HepG2 (cell line): Measurements from ENCODE around the gene TDG. TPM values are rescaled to one million over a fixed set of nuclear protein-coding genes. Genes with fewer than 3 reads are reported as not detected.
A peak's percentile ranks its signal among the peaks of the same experiment; 100 is the strongest.

Experiments used
- DNMT1 ChIP-seq: sonication (generic); formaldehyde crosslinking; IDR thresholded peaks from 2 replicates; pipeline ENCODE4 v1.5.1; 2020; ENCODE audit warnings: mild to moderate bottlenecking, missing genetic modification reagents
- ESRRA ChIP-seq: sonication (generic); formaldehyde crosslinking; IDR thresholded peaks from 2 replicates; pipeline ENCODE4 v1.5.1; 2020; ENCODE audit warnings: mild to moderate bottlenecking, low read depth, missing genetic modification reagents
- JUNB ChIP-seq: sonication (generic); formaldehyde crosslinking; IDR thresholded peaks from 2 replicates; pipeline ENCODE4 v1.8.0; 2022; ENCODE audit warnings: missing genetic modification reagents, mild to moderate bottlenecking, borderline replicate concordance
- KLF16 ChIP-seq, 2 experiments: sonication (generic) in 1 of 2; formaldehyde crosslinking in 1 of 2; IDR thresholded peaks; 2 replicates each; pipeline versions ENCODE4 v1.6.1 to v1.8.0; 2016 to 2023; ENCODE audit warnings: missing genetic modification reagents in 2 of 2, missing compliant biosample characterization in 1 of 2
- NFYC ChIP-seq: IDR thresholded peaks from 2 replicates; pipeline ENCODE4 v1.6.1; 2016; ENCODE audit warnings: missing genetic modification reagents, missing compliant biosample characterization
- NONO ChIP-seq, 2 experiments: fragments of 450-650 bp in 1 of 2; sonication (generic) in 1 of 2; formaldehyde crosslinking in 1 of 2; IDR thresholded peaks in 1 of 2; conservative IDR thresholded peaks in 1 of 2; 2 replicates each; pipeline versions ENCODE4 v1.6.1 to v1.8.0; 2017 to 2022; ENCODE audit warnings: mild to moderate bottlenecking in 1 of 2, missing genetic modification reagents in 1 of 2, moderate library complexity in 1 of 2
- RBFOX2 ChIP-seq: fragments of 200-400 bp; formaldehyde crosslinking; IDR thresholded peaks from 2 replicates; pipeline ENCODE4 v1.6.1; 2017; ENCODE audit warnings: low read depth, mild to moderate bottlenecking, low read length
- ZEB1 ChIP-seq: IDR thresholded peaks from 2 replicates; pipeline ENCODE4 v1.6.1; 2012; ENCODE audit warnings: mild to moderate bottlenecking, low read depth, inconsistent platforms; ENCODE audit not compliant: insufficient replicate concordance
- ZFP36 ChIP-seq: fragments of 150-350 bp; IDR thresholded peaks from 2 replicates; pipeline ENCODE4 v1.6.1; 2018; ENCODE audit warnings: borderline replicate concordance, low read length, low read depth; ENCODE audit not compliant: partially characterized antibody
- ZNF329 ChIP-seq: sonication (generic); formaldehyde crosslinking; IDR thresholded peaks from 2 replicates; pipeline ENCODE4 v1.9.0; 2021; ENCODE audit warnings: low read depth, mild to moderate bottlenecking, missing genetic modification reagents
- polyA plus RNA-seq, 8 experiments: library from polyadenylated mRNA; depleted of rRNA in 3 of 8; stranded (reverse) in 7 of 8; unstranded in 1 of 8; fragments of >200 nt; fragmentation: Illumina TruSeq in 4 of 8; extraction: Trizol in 4 of 8; gene quantifications; 2 replicates each; pipeline versions ENCODE4 v1.2.1 to v1.2.3, GENCODE V29; 2011 to 2016; ENCODE audit warnings: low read depth in 4 of 8, missing spikeins in 1 of 8, mixed read lengths in 1 of 8; ENCODE audit not compliant: insufficient read depth in 1 of 8
- total RNA-seq, 5 experiments: library from RNA; depleted of rRNA; stranded (reverse); fragments of >200 nt; fragmentation: Illumina TruSeq; extraction: Trizol; gene quantifications; 2 replicates each; pipeline ENCODE4 v1.2.3, GENCODE V29; 2016; ENCODE audit warnings: low read depth in 1 of 5
- TF ChIP-seq, protein P1 (sequence below): IDR thresholded peaks from 2 replicates; pipeline ENCODE4 v1.6.1; 2016; ENCODE audit warnings: low read depth, missing genetic modification reagents, missing compliant biosample characterization
- TF ChIP-seq, protein P2 (sequence below): sonication (generic); formaldehyde crosslinking; IDR thresholded peaks from 2 replicates; pipeline ENCODE4 v1.4.0; 2020; ENCODE audit warnings: missing genetic modification reagents
- TF ChIP-seq, protein P3 (sequence below): sonication (generic); formaldehyde crosslinking; IDR thresholded peaks from 2 replicates; pipeline ENCODE4 v1.8.1; 2022; ENCODE audit warnings: mild to moderate bottlenecking, missing genetic modification reagents
- TF ChIP-seq, protein P4 (sequence below): IDR thresholded peaks from 2 replicates; pipeline ENCODE4 v1.6.1; 2016; ENCODE audit warnings: control low read depth
- TF ChIP-seq, protein P5 (sequence below): sonication (generic); formaldehyde crosslinking; IDR thresholded peaks from 2 replicates; pipeline ENCODE4 v1.5.0; 2020; ENCODE audit warnings: mild to moderate bottlenecking, missing genetic modification reagents

Gene TDG
- total and polyA plus RNA-seq, 2 of the 13 experiments (the other 11 are each of a cell fraction or from before 2014, with no cell fraction given): 14.2 to 19.5 TPM

DNA sequence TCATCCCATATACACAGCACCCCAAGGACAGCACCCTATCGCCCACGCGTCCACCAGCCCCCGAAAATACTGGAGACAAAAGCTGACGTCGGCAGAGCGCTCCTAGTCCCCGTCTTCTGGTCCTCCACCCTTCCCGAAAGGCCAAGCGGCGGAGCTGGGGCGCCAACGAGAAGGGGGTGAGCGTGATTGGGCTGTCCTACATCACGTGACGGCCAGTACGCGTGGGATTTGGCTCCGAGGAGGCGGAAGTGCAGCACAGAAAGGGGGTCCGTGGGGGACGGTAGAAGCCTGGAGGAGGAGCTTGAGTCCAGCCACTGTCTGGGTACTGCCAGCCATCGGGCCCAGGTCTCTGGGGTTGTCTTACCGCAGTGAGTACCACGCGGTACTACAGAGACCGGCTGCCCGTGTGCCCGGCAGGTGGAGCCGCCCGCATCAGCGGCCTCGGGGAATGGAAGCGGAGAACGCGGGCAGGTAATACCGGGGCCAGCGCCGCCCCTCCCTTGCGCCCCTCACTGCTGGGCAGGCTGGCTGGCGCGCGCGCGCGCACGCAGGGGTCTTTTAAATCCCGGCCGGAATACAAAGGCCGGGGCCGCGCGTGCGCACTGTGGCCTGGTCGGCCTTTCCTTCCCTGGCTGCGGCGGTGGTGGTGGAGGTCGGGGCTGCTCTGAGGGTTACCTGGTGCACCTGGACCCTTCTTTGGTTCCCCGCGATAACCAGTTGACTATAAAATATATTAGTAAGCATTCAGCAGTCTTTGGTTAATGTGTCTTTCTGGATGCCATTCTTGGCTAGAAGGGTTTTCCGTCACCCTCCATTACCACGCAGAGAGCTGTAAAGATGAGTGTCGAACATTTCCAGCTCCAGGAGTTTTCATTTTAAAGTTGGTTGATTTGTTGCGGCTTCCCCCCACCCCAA is at the start of gene TDG (continued):
- TF ChIP-seq DNMT1 (no peak), ZNF329 (0 out of 2 replicates have a peak, but pooled peaks have one; percentile 19), RBFOX2 (peak; percentile 97), NFYC (peak; percentile 92), ESRRA (CRISPR knock-in tag) (peak; percentile 60), JUNB (CRISPR knock-in tag) (0 out of 2 replicates have a peak, but pooled peaks have one; percentile 13), NONO (IDR thresholded peaks at IDR 0.05) (no peak), NONO (CRISPR knock-in tag; conservative IDR thresholded peaks at IDR 0.05) (peak; percentile 95; the same call in 1 of the 2 replicates), KLF16 (CRISPR knock-in tag; IDR thresholded peaks at IDR 0.05) (peak in 1 of 2 experiments; percentile 73; a peak in 1 of 4 replicates), ZEB1 (peak; percentile 38), ZFP36 (no peak)
- TF ChIP-seq, protein P1, sequence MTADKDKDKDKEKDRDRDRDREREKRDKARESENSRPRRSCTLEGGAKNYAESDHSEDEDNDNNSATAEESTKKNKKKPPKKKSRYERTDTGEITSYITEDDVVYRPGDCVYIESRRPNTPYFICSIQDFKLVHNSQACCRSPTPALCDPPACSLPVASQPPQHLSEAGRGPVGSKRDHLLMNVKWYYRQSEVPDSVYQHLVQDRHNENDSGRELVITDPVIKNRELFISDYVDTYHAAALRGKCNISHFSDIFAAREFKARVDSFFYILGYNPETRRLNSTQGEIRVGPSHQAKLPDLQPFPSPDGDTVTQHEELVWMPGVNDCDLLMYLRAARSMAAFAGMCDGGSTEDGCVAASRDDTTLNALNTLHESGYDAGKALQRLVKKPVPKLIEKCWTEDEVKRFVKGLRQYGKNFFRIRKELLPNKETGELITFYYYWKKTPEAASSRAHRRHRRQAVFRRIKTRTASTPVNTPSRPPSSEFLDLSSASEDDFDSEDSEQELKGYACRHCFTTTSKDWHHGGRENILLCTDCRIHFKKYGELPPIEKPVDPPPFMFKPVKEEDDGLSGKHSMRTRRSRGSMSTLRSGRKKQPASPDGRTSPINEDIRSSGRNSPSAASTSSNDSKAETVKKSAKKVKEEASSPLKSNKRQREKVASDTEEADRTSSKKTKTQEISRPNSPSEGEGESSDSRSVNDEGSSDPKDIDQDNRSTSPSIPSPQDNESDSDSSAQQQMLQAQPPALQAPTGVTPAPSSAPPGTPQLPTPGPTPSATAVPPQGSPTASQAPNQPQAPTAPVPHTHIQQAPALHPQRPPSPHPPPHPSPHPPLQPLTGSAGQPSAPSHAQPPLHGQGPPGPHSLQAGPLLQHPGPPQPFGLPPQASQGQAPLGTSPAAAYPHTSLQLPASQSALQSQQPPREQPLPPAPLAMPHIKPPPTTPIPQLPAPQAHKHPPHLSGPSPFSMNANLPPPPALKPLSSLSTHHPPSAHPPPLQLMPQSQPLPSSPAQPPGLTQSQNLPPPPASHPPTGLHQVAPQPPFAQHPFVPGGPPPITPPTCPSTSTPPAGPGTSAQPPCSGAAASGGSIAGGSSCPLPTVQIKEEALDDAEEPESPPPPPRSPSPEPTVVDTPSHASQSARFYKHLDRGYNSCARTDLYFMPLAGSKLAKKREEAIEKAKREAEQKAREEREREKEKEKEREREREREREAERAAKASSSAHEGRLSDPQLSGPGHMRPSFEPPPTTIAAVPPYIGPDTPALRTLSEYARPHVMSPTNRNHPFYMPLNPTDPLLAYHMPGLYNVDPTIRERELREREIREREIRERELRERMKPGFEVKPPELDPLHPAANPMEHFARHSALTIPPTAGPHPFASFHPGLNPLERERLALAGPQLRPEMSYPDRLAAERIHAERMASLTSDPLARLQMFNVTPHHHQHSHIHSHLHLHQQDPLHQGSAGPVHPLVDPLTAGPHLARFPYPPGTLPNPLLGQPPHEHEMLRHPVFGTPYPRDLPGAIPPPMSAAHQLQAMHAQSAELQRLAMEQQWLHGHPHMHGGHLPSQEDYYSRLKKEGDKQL (CRISPR knock-in tag): 0 out of 2 replicates have a peak, but pooled peaks have one; percentile 13
- TF ChIP-seq, protein P2, sequence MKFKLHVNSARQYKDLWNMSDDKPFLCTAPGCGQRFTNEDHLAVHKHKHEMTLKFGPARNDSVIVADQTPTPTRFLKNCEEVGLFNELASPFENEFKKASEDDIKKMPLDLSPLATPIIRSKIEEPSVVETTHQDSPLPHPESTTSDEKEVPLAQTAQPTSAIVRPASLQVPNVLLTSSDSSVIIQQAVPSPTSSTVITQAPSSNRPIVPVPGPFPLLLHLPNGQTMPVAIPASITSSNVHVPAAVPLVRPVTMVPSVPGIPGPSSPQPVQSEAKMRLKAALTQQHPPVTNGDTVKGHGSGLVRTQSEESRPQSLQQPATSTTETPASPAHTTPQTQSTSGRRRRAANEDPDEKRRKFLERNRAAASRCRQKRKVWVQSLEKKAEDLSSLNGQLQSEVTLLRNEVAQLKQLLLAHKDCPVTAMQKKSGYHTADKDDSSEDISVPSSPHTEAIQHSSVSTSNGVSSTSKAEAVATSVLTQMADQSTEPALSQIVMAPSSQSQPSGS (CRISPR knock-in tag): peak; percentile 52; the same call in 1 of the 2 replicates
- TF ChIP-seq, protein P3, sequence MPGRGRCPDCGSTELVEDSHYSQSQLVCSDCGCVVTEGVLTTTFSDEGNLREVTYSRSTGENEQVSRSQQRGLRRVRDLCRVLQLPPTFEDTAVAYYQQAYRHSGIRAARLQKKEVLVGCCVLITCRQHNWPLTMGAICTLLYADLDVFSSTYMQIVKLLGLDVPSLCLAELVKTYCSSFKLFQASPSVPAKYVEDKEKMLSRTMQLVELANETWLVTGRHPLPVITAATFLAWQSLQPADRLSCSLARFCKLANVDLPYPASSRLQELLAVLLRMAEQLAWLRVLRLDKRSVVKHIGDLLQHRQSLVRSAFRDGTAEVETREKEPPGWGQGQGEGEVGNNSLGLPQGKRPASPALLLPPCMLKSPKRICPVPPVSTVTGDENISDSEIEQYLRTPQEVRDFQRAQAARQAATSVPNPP (CRISPR knock-in tag): peak; percentile 38; the same call in 1 of the 2 replicates
- TF ChIP-seq, protein P4, sequence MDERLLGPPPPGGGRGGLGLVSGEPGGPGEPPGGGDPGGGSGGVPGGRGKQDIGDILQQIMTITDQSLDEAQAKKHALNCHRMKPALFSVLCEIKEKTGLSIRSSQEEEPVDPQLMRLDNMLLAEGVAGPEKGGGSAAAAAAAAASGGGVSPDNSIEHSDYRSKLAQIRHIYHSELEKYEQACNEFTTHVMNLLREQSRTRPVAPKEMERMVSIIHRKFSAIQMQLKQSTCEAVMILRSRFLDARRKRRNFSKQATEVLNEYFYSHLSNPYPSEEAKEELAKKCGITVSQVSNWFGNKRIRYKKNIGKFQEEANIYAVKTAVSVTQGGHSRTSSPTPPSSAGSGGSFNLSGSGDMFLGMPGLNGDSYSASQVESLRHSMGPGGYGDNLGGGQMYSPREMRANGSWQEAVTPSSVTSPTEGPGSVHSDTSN (CRISPR knock-in tag): no peak
- TF ChIP-seq, protein P5, sequence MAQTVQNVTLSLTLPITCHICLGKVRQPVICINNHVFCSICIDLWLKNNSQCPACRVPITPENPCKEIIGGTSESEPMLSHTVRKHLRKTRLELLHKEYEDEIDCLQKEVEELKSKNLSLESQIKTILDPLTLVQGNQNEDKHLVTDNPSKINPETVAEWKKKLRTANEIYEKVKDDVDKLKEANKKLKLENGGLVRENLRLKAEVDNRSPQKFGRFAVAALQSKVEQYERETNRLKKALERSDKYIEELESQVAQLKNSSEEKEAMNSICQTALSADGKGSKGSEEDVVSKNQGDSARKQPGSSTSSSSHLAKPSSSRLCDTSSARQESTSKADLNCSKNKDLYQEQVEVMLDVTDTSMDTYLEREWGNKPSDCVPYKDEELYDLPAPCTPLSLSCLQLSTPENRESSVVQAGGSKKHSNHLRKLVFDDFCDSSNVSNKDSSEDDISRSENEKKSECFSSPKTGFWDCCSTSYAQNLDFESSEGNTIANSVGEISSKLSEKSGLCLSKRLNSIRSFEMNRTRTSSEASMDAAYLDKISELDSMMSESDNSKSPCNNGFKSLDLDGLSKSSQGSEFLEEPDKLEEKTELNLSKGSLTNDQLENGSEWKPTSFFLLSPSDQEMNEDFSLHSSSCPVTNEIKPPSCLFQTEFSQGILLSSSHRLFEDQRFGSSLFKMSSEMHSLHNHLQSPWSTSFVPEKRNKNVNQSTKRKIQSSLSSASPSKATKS: 0 out of 2 replicates have a peak, but pooled peaks have one; percentile 29
